ENCODE measurements around the gene MDP1.

DNA sequence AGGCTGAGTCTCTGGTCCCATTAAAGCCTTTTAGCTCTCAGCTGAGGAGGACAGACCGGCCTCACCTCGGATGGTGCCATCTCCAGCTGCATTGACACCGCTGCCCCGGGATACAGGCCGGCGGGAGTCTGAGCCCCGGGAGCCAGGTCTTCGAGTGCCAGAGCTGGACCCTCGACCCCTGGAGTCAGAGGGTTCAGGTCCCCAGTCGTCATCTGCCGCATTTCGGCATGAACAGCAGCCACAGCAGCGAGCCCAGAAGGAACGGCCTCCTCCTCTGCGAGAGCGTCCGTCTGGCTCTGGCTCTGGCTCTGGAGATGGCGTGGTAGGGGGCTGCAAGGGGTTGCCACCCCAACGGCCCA is 46.1 kb upstream of the MDP1 start:
- TF ChIP-seq, protein P1, sequence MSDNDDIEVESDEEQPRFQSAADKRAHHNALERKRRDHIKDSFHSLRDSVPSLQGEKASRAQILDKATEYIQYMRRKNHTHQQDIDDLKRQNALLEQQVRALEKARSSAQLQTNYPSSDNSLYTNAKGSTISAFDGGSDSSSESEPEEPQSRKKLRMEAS (IDR thresholded peaks at IDR 0.05; ENCODE audit: low read depth, low read length), result no peak
- TF ChIP-seq, protein P2, sequence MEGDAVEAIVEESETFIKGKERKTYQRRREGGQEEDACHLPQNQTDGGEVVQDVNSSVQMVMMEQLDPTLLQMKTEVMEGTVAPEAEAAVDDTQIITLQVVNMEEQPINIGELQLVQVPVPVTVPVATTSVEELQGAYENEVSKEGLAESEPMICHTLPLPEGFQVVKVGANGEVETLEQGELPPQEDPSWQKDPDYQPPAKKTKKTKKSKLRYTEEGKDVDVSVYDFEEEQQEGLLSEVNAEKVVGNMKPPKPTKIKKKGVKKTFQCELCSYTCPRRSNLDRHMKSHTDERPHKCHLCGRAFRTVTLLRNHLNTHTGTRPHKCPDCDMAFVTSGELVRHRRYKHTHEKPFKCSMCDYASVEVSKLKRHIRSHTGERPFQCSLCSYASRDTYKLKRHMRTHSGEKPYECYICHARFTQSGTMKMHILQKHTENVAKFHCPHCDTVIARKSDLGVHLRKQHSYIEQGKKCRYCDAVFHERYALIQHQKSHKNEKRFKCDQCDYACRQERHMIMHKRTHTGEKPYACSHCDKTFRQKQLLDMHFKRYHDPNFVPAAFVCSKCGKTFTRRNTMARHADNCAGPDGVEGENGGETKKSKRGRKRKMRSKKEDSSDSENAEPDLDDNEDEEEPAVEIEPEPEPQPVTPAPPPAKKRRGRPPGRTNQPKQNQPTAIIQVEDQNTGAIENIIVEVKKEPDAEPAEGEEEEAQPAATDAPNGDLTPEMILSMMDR (IDR thresholded peaks at IDR 0.05; ENCODE audit: low read depth, low read length), result no peak
- TF ChIP-seq MYC (IDR thresholded peaks at IDR 0.05; ENCODE audit: low read depth, low read length), result no peak

Measured in NB4 (cell line).